Pons (tissue), 1 donor: Measurements from ENCODE around the gene CDK4.

ENCODE experiments used
- DNase-seq: peaks from one replicate; pipeline ENCODE4 v3.0.0-alpha.2; 2016; ENCODE audit warnings: low spot score

Gene CDK4

GRCh38 chr12:57739387-57739786 is 12.7 kb downstream of the CDK4 start:
- no peak for DNase-seq

GRCh38 chr12:57738661-57739237 is 13.4 kb downstream of the CDK4 start, which contains the start of gene AGAP2:
TSS of gene AGAP2 (minus strand) at chr12:57738742. CDS start at chr12:57738246, 496 bp downstream.
- no peak for DNase-seq

- no peak for DNase-seq
Observed at GRCh38 chr12:57737467-57738460, 14.3 kb downstream of the CDK4 start.

GRCh38 chr12:57736741-57737466 is 15.2 kb downstream of the CDK4 start:
- DNase-seq: no peak

- DNase-seq: no peak
Observed at GRCh38 chr12:57735952-57736740, 16.0 kb downstream of the CDK4 start.

GRCh38 chr12:57735198-57735855 is 16.8 kb downstream of the CDK4 start:
- DNase-seq: no peak

GRCh38 chr12:57734591-57734990 is 17.5 kb downstream of the CDK4 start:
- DNase-seq: no peak

GRCh38 chr12:57733928-57734327 is 18.2 kb downstream of the CDK4 start:
- DNase-seq: no peak

GRCh38 chr12:57732726-57733593 is 19.1 kb downstream of the CDK4 start:
- DNase-seq: no peak

- no peak for DNase-seq
Observed at GRCh38 chr12:57732270-57732669, 19.8 kb downstream of the CDK4 start.

- no peak for DNase-seq
Observed at GRCh38 chr12:57731411-57732080, 20.6 kb downstream of the CDK4 start.

- DNase-seq: no peak
Observed at GRCh38 chr12:57730336-57731067, 21.6 kb downstream of the CDK4 start.

- DNase-seq: no peak
Observed at GRCh38 chr12:57729321-57729844, 22.7 kb downstream of the CDK4 start.

- no peak for DNase-seq
Observed at GRCh38 chr12:57727758-57728395, 24.2 kb downstream of the CDK4 start.

GRCh38 chr12:57726884-57727757 is 25.0 kb downstream of the CDK4 start:
- DNase-seq: no peak

GRCh38 chr12:57726151-57726883 is 25.8 kb downstream of the CDK4 start:
- DNase-seq: peak; percentile 43

- no peak for DNase-seq
Observed at GRCh38 chr12:57725851-57726150, 26.3 kb downstream of the CDK4 start.
